ENCODE measurements around the gene COL15A1.

DNA sequence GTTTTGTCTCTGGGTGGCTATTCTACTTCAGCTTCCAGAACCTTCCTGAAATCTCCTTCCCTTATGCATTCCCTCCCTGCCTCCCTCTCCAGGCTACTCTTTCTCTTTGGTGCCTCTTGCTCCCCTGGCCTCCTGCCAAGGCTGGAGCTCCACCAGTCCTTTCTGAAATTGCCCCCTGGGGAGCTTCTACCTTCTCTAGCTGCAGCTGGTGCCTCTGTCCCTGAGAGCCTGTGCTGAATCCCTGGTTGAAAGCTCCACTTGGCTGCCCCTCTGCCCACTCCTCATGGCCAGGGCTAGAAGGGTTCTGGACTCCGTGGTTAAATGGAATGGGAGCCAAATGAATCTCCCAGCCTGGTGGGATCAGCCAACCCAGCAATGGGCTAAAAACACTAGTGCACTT lies 80.1 kb downstream of the COL15A1 start:
- TF ChIP-seq ZFX (IDR thresholded peaks at IDR 0.05; ENCODE audit: borderline replicate concordance) = no peak
- TF ChIP-seq, protein P1, sequence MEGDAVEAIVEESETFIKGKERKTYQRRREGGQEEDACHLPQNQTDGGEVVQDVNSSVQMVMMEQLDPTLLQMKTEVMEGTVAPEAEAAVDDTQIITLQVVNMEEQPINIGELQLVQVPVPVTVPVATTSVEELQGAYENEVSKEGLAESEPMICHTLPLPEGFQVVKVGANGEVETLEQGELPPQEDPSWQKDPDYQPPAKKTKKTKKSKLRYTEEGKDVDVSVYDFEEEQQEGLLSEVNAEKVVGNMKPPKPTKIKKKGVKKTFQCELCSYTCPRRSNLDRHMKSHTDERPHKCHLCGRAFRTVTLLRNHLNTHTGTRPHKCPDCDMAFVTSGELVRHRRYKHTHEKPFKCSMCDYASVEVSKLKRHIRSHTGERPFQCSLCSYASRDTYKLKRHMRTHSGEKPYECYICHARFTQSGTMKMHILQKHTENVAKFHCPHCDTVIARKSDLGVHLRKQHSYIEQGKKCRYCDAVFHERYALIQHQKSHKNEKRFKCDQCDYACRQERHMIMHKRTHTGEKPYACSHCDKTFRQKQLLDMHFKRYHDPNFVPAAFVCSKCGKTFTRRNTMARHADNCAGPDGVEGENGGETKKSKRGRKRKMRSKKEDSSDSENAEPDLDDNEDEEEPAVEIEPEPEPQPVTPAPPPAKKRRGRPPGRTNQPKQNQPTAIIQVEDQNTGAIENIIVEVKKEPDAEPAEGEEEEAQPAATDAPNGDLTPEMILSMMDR (IDR thresholded peaks at IDR 0.05) = no peak
